ENCODE data around the gene ATAD3C.
A peak's percentile ranks its signal among the peaks of the same experiment; 100 is the strongest.
"Not testable (repeated sequence)": the region's sequence is repeated elsewhere in the genome, so short reads cannot be mapped to it uniquely, and the experiment has no call there.

The ATAD3C gene

GRCh38 chr1:1449099-1449739, at the start of gene ATAD3C:
Gene ATAD3C (plus strand): TSS chr1:1449689. CDS start chr1:1450684, 995 bp downstream.
- no peak for DNase-seq

GRCh38 chr1:1399872-1400575, 49.5 kb upstream of the ATAD3C start:
- no peak for DNase-seq

- DNase-seq, result no peak
These were observed 48.7 kb upstream of the ATAD3C start for GRCh38 chr1:1400576-1401456.

GRCh38 chr1:1401457-1402010, 48.0 kb upstream of the ATAD3C start:
- no peak for DNase-seq

GRCh38 chr1:1402072-1402900, 47.2 kb upstream of the ATAD3C start:
- peak; percentile 30 for DNase-seq

- DNase-seq, result not testable (repeated sequence)
These were observed 46.5 kb upstream of the ATAD3C start for GRCh38 chr1:1402901-1403392.

GRCh38 chr1:1403653-1404052, 45.8 kb upstream of the ATAD3C start:
- no peak for DNase-seq

GRCh38 chr1:1406101-1406820, 43.2 kb upstream of the ATAD3C start:
- no peak for DNase-seq

GRCh38 chr1:1406821-1407635, 42.5 kb upstream of the ATAD3C start, which contains the start of gene MRPL20:
Gene MRPL20 (minus strand): TSS chr1:1407293. CDS start chr1:1407217, 76 bp downstream.
- peak; percentile 90 for DNase-seq

- DNase-seq, result no peak
These were observed 41.7 kb upstream of the ATAD3C start for GRCh38 chr1:1407636-1408318.

GRCh38 chr1:1410238-1410637, 39.3 kb upstream of the ATAD3C start:
- DNase-seq, result not testable (repeated sequence)

- DNase-seq, result no peak
These were observed 37.9 kb upstream of the ATAD3C start for GRCh38 chr1:1411626-1412025.

GRCh38 chr1:1412311-1412902, 37.1 kb upstream of the ATAD3C start:
- DNase-seq, result not testable (repeated sequence)

GRCh38 chr1:1415751-1416150, 33.7 kb upstream of the ATAD3C start:
- DNase-seq, result no peak

GRCh38 chr1:1417396-1417795, 32.1 kb upstream of the ATAD3C start:
- not testable (repeated sequence) for DNase-seq

- DNase-seq, result not testable (repeated sequence)
These were observed 31.5 kb upstream of the ATAD3C start for GRCh38 chr1:1417825-1418463.

- no peak for DNase-seq
These were observed 30.8 kb upstream of the ATAD3C start for GRCh38 chr1:1418464-1419362.

GRCh38 chr1:1419363-1419812, 30.1 kb upstream of the ATAD3C start:
- no peak for DNase-seq

Measured in NCI-H1436 (cell line).